Uterus (tissue), 2 donors: Measurements from ENCODE around the gene TBC1D14.

Source experiments
- CTCF ChIP-seq, 4 experiments: fragments of 200-600 bp in 2 of 4; fragments of 450-650 bp in 2 of 4; sonication (generic) in 2 of 4; IDR thresholded peaks; one replicate each; pipeline ENCODE4 v1.5.1; 2016 to 2019; ENCODE audit warnings: antibody characterized with exemption in 4 of 4, mild to moderate bottlenecking in 2 of 4, moderate library complexity in 1 of 4
- POLR2A ChIP-seq, 2 donors: fragments of 450-650 bp; IDR thresholded peaks; one replicate each; pipeline ENCODE4 v1.6.1; 2016; ENCODE audit warnings: antibody characterized with exemption in 2 of 2, mild to moderate bottlenecking in 1 of 2, moderate library complexity in 1 of 2

DNA sequence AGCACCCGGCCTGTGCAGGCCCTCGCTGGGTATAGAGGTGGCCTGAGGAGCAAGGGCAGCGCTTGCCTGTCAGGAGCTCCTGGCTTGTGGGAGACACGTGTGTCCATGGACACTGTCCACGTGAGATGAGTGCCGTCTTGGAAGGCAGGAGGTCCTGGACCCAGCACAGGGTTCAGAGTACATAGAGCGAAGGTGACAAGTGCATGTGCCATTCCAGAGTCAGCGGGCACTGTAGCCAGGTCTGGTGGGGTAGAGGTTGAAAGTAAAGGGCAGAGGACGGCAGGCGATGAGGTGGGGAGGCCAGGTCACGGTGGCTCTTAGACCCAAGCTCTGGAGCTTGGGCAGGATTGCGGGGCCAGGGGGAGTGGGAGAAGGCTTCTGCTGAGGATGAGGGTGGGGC, 105.2 kb downstream of the TBC1D14 start:
- TF ChIP-seq CTCF (IDR thresholded peaks at IDR 0.05) = no peak
- TF ChIP-seq POLR2A (IDR thresholded peaks at IDR 0.05) = no peak
